ENCODE measurements around the gene AFM.
A peak's percentile ranks its signal among the peaks of the same experiment; 100 is the strongest.
"Not testable (repeated sequence)": the region's sequence is repeated elsewhere in the genome, so short reads cannot be mapped to it uniquely, and the experiment has no call there.

AFM gene

GRCh38 chr4:73508651-73509050 is 27.1 kb downstream of the AFM start:
- DNase-seq (ENCODE audit: low spot score) = peak; percentile 48

DNA sequence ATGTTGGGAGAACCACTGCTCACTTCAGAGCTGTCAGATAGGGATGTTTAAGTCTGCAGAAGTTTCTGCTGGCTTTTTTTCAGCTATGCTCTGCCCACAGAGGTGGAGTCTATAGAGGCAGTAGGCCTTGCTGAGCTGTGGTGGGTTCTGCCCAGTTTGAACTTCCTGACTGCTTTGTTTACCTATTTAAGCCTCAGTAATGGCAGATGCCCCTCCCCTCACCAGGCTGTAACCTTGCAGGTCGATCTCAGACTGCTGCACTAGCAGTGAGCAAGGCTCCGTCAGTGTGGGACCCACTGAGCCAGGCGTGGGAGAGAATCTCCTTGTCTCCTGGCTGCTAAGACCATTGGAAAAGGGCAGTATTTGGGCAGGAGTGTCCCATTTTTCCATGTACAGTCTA is 36.8 kb downstream of the AFM start:
- DNase-seq (ENCODE audit: low spot score) = no peak

- no peak for DNase-seq (ENCODE audit: low spot score)
Observed at GRCh38 chr4:73520821-73521220, 39.3 kb downstream of the AFM start.

GRCh38 chr4:73523126-73523525 is 41.6 kb downstream of the AFM start:
- DNase-seq (ENCODE audit: low spot score) = no peak

DNA sequence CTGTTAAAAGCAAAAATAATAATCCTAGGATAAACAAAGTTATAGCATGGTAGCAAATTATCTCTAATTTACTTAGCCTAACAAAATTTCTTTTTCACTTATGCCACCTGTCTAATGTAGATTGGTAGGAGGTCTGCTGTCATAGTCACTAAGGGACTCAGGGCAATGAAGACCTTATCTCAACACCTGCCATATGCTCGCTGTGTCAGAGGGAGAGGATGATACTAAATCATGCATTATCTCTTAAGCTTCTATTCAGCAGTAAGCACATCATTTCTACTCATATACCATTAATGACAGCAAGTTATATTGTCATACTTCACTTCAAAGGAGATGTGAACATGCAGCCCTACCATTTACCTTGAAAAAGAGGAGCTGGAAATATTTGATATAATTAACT is 44.1 kb downstream of the AFM start:
- no peak for DNase-seq (ENCODE audit: low spot score)

DNA sequence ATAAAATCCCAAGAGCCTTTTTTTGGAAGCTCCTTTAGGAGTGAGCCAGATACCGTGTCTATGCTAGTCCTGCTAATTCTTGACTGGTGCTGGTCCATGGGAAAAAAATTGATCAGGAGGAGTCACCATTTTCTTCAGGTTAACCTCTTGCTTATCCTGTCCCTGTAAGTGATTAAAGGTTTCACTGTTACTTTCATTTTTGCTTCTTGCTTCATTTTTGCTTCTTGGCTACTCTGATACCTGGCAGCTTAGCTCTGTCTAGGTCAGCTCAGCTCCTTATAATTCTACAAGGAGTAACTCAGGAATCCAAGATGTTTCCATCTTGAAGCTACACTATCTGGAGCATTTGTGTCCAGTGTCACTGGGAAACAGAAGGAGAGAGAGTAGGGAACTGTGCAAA is 45.7 kb downstream of the AFM start:
- DNase-seq (ENCODE audit: low spot score) = no peak

- no peak for DNase-seq (ENCODE audit: low spot score)
Observed at GRCh38 chr4:73528171-73528570, 46.6 kb downstream of the AFM start.

- DNase-seq (ENCODE audit: low spot score) = no peak
Observed at GRCh38 chr4:73533515-73534422, 52.2 kb downstream of the AFM start.

GRCh38 chr4:73538162-73538561 is 56.6 kb downstream of the AFM start:
- no peak for DNase-seq (ENCODE audit: low spot score)

DNA sequence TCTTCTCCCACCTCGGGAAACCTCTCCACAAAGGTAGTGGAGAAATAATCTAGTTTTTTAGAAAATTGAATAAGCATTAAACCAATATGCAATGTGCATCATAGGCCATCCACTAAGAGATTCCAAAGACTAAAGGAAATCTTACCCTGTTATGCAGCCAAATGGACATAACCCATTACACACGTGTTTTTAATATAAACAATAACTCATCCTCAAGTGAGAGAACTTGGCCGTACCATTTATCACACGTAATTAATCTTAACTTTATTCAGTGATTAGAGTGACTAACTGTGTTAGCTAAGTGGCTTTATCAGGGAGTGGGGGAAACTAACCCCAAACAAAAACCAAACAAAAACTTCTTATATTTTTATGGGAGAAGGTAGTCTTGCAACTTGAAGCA is 57.8 kb downstream of the AFM start:
- no peak for DNase-seq (ENCODE audit: low spot score)

- DNase-seq (ENCODE audit: low spot score) = no peak
Observed at GRCh38 chr4:73540826-73541225, 59.3 kb downstream of the AFM start.

DNA sequence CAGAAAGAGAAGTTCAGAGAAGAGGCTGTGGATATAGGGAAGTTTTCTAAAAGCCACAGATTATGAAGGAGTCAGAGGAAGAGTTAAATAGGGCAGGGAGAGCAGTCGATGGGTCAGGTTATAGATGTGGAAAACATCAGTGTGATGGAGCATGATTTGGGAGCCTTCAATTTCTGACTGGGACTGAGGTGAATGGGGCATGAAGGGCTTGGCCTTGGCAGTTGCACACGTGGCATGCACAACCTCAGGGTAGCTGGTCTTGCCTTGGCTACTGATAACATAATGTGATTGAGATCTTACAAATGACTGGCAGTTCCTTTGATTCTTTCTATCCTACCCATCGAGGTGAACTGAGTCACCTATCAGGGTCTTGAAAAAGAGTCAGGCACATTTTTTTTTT is 59.7 kb downstream of the AFM start:
- DNase-seq (ENCODE audit: low spot score) = no peak

GRCh38 chr4:73544620-73545019 is 63.1 kb downstream of the AFM start:
- DNase-seq (ENCODE audit: low spot score) = no peak

DNA sequence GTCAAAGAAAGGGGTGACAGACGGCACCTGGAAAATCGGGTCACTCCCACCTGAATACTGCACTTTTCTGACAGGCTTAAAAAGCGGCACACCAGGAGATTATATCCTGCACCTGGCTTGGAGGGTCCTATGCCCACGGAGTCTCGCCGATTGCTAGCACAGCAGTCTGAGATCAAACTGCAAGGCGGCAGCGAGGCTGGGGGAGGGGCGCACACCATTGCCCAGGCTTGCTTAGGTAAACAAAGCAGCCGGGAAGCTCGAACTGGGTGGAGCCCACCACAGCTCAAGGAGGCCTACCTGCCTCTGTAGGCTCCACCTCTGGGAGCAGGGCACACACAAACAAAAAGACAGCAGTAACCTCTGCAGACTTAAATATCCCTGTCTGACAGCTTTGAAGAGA is 69.3 kb downstream of the AFM start:
- DNase-seq (ENCODE audit: low spot score) = not testable (repeated sequence)

All from LoVo (cell line).